Measurements from ENCODE around the gene HMCES.

Gene HMCES

DNA sequence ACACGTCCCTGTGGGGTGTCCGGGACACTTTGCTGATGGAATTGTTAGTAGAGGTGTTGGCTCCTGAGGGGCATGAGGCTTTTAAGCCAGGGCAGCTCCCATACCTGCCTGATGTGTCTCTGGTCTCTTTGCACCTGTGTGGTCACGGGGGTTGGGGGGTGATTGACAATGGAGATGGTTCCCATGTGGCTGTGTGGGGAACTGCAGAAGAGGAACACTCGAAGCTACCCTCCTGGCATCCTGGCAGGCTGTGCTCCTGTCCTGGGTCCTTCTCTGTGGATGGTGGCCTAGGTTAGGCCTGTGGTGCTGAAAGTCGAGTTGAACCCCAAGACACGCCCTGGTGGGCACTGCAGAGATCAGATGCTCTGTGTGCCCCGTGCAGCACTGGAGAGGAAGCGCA is 73.4 kb downstream of the HMCES start:
- TF ChIP-seq BACH2 (CRISPR knock-in tag; IDR thresholded peaks at IDR 0.05; ENCODE audit: borderline replicate concordance): no peak
- no peak for TF ChIP-seq ARNTL (CRISPR knock-in tag; IDR thresholded peaks at IDR 0.05; ENCODE audit: borderline replicate concordance, low read depth)
- no peak for TF ChIP-seq ZFP30 (CRISPR knock-in tag; IDR thresholded peaks at IDR 0.05)
- TF ChIP-seq GLIS3 (CRISPR knock-in tag; IDR thresholded peaks at IDR 0.05): no peak
- no peak for TF ChIP-seq ZNF8 (CRISPR knock-in tag; IDR thresholded peaks at IDR 0.05)
- TF ChIP-seq, protein P1, sequence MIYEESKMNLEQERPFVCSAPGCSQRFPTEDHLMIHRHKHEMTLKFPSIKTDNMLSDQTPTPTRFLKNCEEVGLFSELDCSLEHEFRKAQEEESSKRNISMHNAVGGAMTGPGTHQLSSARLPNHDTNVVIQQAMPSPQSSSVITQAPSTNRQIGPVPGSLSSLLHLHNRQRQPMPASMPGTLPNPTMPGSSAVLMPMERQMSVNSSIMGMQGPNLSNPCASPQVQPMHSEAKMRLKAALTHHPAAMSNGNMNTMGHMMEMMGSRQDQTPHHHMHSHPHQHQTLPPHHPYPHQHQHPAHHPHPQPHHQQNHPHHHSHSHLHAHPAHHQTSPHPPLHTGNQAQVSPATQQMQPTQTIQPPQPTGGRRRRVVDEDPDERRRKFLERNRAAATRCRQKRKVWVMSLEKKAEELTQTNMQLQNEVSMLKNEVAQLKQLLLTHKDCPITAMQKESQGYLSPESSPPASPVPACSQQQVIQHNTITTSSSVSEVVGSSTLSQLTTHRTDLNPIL (CRISPR knock-in tag; IDR thresholded peaks at IDR 0.05; ENCODE audit: low read depth): no peak
- TF ChIP-seq, protein P2, sequence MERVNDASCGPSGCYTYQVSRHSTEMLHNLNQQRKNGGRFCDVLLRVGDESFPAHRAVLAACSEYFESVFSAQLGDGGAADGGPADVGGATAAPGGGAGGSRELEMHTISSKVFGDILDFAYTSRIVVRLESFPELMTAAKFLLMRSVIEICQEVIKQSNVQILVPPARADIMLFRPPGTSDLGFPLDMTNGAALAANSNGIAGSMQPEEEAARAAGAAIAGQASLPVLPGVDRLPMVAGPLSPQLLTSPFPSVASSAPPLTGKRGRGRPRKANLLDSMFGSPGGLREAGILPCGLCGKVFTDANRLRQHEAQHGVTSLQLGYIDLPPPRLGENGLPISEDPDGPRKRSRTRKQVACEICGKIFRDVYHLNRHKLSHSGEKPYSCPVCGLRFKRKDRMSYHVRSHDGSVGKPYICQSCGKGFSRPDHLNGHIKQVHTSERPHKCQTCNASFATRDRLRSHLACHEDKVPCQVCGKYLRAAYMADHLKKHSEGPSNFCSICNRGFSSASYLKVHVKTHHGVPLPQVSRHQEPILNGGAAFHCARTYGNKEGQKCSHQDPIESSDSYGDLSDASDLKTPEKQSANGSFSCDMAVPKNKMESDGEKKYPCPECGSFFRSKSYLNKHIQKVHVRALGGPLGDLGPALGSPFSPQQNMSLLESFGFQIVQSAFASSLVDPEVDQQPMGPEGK (CRISPR knock-in tag; IDR thresholded peaks at IDR 0.05; ENCODE audit: borderline replicate concordance): no peak
- no peak for TF ChIP-seq RARB (CRISPR knock-in tag; IDR thresholded peaks at IDR 0.05)
- TF ChIP-seq ZFP3 (CRISPR knock-in tag; IDR thresholded peaks at IDR 0.05): no peak
- TF ChIP-seq TOX (CRISPR knock-in tag; IDR thresholded peaks at IDR 0.05; ENCODE audit: borderline replicate concordance): no peak
- peak; percentile 65 for ATAC-seq

DNA sequence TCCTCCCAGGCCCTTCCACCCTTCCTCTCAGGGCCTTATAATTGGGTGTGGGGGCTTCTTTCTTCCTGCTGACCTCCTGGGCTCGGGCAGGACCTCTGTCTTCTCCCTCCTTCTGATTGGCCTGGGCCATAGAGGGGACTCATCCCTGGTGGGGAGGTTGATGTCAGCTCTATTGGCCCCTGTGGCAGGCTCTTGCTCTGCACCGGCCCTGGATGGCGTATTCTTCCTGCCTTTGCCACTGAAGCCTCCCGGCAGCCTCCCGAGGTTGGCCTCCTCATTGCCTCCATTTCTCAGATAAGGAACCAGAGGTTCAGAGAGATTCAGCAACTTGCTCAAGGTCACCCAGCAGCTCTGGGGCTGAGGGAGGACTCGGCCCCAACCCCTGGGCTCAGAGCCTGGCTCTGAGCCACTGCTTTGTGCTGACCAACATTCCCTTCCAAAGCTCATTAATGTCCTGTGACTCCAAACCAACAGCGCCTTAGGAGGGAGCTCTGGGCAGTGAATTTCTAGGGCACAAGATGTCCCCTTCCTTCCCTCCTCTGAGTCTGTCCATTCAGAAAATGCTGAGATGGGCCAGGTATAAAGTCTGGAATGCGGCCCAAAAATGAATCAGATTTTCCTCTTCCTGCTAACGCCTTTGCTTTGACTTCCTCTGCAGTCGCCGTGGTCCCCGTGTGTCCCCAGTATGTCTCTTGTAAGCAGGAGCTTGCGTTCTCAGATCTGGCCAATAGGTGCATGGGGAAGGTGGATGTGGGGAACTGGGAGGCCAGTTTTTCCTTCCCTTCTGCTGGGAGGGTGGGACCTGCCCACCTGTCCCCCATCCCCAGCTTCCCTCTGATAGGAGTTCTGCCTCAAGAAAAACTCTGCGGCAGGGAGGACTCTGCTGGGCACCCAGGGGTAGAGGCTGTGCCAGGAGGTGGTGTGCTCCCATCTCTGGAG is 74.2 kb downstream of the HMCES start:
- TF ChIP-seq ZFP3 (CRISPR knock-in tag; IDR thresholded peaks at IDR 0.05) (no peak), GLIS3 (CRISPR knock-in tag; IDR thresholded peaks at IDR 0.05) (no peak), ISL1 (CRISPR knock-in tag; IDR thresholded peaks at IDR 0.05) (no peak), TOX (CRISPR knock-in tag; IDR thresholded peaks at IDR 0.05; ENCODE audit: borderline replicate concordance) (no peak), ZNF8 (CRISPR knock-in tag; IDR thresholded peaks at IDR 0.05) (no peak), ZC3H10 (CRISPR knock-in tag; IDR thresholded peaks at IDR 0.05) (no peak), ZNF70 (CRISPR knock-in tag; IDR thresholded peaks at IDR 0.05) (no peak), ARNTL (CRISPR knock-in tag; IDR thresholded peaks at IDR 0.05; ENCODE audit: borderline replicate concordance, low read depth) (no peak), OSR1 (CRISPR knock-in tag; IDR thresholded peaks at IDR 0.05) (no peak), PPARA (CRISPR knock-in tag; IDR thresholded peaks at IDR 0.05; ENCODE audit: borderline replicate concordance) (no peak), ZNF565 (CRISPR knock-in tag; conservative IDR thresholded peaks at IDR 0.05; ENCODE audit: low read depth) (no peak)
- TF ChIP-seq, protein P3, sequence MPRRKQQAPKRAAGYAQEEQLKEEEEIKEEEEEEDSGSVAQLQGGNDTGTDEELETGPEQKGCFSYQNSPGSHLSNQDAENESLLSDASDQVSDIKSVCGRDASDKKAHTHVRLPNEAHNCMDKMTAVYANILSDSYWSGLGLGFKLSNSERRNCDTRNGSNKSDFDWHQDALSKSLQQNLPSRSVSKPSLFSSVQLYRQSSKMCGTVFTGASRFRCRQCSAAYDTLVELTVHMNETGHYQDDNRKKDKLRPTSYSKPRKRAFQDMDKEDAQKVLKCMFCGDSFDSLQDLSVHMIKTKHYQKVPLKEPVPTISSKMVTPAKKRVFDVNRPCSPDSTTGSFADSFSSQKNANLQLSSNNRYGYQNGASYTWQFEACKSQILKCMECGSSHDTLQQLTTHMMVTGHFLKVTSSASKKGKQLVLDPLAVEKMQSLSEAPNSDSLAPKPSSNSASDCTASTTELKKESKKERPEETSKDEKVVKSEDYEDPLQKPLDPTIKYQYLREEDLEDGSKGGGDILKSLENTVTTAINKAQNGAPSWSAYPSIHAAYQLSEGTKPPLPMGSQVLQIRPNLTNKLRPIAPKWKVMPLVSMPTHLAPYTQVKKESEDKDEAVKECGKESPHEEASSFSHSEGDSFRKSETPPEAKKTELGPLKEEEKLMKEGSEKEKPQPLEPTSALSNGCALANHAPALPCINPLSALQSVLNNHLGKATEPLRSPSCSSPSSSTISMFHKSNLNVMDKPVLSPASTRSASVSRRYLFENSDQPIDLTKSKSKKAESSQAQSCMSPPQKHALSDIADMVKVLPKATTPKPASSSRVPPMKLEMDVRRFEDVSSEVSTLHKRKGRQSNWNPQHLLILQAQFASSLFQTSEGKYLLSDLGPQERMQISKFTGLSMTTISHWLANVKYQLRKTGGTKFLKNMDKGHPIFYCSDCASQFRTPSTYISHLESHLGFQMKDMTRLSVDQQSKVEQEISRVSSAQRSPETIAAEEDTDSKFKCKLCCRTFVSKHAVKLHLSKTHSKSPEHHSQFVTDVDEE (CRISPR knock-in tag; IDR thresholded peaks at IDR 0.05): no peak
- no peak; the same call in 2 of the 3 replicates for ATAC-seq

DNA sequence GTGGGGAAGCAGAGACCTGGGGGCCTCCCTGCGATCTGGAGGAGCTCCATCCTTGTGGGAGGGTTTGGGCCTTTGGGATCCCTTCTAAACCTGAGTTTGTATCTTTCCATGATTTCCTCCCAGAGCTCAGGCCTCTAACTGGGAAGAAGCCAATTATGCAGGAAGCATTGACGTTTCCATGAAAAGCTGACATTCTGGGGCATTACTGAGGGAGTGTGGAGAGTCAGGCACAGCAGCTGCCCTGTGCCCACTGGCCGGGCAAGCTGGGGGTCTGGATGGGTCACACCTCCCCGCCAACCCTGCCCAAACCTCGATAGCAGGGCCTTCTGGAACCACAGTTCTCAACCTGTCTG is 74.9 kb downstream of the HMCES start:
- TF ChIP-seq ESRRG (CRISPR knock-in tag; IDR thresholded peaks at IDR 0.05) (no peak), ZFP30 (CRISPR knock-in tag; IDR thresholded peaks at IDR 0.05) (no peak), ZC3H10 (CRISPR knock-in tag; IDR thresholded peaks at IDR 0.05) (no peak), BACH2 (CRISPR knock-in tag; IDR thresholded peaks at IDR 0.05; ENCODE audit: borderline replicate concordance) (no peak), RARB (CRISPR knock-in tag; IDR thresholded peaks at IDR 0.05) (no peak), ZNF70 (CRISPR knock-in tag; IDR thresholded peaks at IDR 0.05) (no peak), CSDC2 (CRISPR knock-in tag; IDR thresholded peaks at IDR 0.05) (no peak), ZNF8 (CRISPR knock-in tag; IDR thresholded peaks at IDR 0.05) (no peak), TOX (CRISPR knock-in tag; IDR thresholded peaks at IDR 0.05; ENCODE audit: borderline replicate concordance) (no peak)
- TF ChIP-seq, protein P2 (CRISPR knock-in tag; IDR thresholded peaks at IDR 0.05; ENCODE audit: borderline replicate concordance): no peak
- TF ChIP-seq, protein P3 (CRISPR knock-in tag; IDR thresholded peaks at IDR 0.05): no peak
- TF ChIP-seq, protein P4, sequence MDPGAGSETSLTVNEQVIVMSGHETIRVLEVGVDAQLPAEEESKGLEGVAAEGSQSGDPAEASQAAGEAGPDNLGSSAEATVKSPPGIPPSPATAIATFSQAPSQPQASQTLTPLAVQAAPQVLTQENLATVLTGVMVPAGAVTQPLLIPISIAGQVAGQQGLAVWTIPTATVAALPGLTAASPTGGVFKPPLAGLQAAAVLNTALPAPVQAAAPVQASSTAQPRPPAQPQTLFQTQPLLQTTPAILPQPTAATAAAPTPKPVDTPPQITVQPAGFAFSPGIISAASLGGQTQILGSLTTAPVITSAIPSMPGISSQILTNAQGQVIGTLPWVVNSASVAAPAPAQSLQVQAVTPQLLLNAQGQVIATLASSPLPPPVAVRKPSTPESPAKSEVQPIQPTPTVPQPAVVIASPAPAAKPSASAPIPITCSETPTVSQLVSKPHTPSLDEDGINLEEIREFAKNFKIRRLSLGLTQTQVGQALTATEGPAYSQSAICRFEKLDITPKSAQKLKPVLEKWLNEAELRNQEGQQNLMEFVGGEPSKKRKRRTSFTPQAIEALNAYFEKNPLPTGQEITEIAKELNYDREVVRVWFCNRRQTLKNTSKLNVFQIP (CRISPR knock-in tag; IDR thresholded peaks at IDR 0.05; ENCODE audit: borderline replicate concordance, low read depth): no peak
- TF ChIP-seq, protein P5, sequence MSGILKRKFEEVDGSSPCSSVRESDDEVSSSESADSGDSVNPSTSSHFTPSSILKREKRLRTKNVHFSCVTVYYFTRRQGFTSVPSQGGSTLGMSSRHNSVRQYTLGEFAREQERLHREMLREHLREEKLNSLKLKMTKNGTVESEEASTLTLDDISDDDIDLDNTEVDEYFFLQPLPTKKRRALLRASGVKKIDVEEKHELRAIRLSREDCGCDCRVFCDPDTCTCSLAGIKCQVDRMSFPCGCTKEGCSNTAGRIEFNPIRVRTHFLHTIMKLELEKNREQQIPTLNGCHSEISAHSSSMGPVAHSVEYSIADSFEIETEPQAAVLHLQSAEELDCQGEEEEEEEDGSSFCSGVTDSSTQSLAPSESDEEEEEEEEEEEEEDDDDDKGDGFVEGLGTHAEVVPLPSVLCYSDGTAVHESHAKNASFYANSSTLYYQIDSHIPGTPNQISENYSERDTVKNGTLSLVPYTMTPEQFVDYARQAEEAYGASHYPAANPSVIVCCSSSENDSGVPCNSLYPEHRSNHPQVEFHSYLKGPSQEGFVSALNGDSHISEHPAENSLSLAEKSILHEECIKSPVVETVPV (CRISPR knock-in tag; IDR thresholded peaks at IDR 0.05): no peak
- no peak for ATAC-seq

Measured in SK-N-SH treated with all-trans-retinoic acid at 6 μM for 48 hours (cell line).